HG02970 (cell line): ENCODE measurements around the gene TIFAB.
"Not testable (repeated sequence)": the region's sequence is repeated elsewhere in the genome, so short reads cannot be mapped to it uniquely, and the experiment has no call there.

ENCODE experiments used
- ATAC-seq: cut with Tn5 transposase; IDR thresholded peaks from one replicate; pipeline ENCODE4 v1.9.1; 2021; ENCODE audit warnings: mild to moderate bottlenecking, moderate library complexity, moderate number of reproducible peaks; ENCODE audit not compliant: unreplicated experiment, low FRiP score

Gene TIFAB, protein sequence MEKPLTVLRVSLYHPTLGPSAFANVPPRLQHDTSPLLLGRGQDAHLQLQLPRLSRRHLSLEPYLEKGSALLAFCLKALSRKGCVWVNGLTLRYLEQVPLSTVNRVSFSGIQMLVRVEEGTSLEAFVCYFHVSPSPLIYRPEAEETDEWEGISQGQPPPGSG

DNA sequence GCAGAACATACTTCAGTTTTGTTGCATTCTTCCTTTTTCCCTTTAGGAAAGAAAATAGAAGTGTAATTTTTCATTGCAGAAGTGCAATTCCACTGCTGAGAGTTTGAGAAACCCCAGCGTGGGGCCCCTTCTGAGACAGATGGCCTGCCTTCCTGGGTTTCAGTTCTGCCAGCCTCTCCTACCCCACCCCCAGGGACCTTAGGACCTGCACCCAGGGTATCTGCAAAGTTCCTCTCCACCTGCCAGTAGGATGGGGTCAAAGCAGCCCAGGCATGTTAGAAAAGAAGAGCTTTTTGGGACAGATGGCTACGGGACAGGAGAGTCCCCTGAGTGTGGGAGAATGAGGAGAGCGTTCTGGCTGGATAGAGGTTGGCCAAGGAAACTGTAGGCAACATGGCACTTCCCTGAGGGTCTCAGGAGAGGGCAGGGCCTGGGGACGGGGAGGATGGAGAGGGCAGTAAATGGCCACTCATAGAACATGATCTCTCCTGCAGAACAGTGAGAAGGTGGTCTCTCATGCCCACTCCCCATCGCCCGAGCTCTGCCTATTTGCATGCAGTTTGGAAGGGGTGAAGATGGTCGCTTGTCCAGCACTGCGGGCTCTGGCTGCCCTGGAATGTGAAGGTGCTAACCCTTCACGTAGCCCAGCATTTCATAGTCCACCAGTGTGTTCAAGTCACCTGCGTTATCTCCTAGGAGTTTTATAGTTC, at the start of gene TIFAB:
TIFAB (minus strand) TSS at position 31 of the 710 bp plus-strand sequence. CDS start 2,412 bp downstream, outside the sequence.
- ATAC-seq: no peak

- ATAC-seq: no peak
Measured at GRCh38 chr5:135498637-135498995, 46.5 kb upstream of the TIFAB start.

GRCh38 chr5:135497971-135498636, 46.0 kb upstream of the TIFAB start:
- no peak for ATAC-seq

DNA sequence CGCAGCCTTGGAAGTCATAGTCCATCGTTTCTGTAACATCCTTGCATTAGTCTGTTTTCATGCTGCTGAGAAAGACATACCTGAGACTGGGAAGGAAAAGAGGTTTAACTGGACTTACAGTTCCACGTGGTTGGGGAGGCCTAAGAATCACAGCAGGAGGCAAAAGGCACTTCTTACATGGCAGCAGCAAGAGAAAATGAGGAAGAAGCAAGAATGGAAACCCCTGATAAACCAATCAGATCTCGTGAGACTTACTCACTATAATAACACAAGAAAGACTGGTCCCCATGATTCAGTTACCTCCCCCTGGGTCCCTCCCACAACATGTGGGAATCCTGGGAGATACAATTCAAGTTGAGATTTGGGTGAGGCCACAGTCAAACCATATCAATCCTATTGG, 43.4 kb upstream of the TIFAB start:
- not testable (repeated sequence) for ATAC-seq

DNA sequence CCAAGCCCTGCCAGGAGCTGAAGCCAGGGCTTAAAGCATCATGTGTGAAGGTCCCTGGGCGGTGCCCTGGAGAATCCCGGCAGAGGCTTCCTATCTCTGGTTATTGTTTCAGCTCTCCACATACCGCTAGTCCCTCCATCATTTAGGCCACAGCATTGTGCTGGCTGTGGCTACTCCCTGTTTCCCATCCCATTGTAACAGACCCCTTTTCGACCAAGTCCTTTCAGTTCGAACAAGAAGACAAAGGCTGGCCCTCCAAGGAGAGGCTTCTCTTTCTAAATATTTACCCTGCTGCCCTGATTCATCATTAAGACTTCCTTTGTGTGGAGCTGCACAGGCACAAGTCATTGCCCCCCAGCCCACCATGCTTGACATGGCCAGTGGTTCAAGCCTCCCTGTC, 42.0 kb upstream of the TIFAB start:
- ATAC-seq: no peak

DNA sequence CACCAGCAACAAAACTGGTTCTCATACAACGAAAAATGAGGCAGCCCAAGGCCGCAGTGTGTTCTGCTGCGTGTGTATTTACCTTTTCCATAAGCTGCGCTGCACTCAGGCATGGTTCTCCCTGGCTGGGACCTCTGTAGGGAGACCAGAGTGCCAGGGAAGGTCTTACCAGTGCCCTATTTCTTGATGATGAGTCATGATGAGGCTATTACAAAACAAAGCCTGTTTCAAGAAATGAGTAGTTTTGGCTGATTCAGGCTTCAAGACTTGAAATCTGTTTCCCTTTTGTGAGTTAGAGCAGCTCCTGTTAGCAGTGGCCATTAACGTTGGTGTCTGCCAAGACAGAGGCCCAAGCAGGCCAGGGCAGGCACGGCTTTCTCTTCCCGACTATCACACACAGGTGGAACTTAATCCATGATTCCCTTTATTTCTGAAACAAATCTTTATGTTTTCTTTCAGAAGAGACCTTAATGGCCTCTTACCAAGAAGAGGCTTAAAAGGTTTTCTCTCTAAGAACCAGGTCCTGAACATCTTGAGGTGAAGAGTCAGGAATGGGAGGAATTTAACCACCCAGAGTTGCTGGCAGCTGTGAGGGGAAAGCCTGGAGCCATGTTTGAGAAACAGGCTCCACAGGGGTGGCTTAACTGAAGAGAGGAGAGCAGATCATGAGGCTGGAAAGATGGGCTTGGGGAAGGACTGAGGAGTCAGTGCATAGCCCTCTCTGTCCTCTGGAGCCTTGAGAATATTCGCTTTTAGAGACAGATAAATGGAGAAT, 41.4 kb upstream of the TIFAB start:
- no peak for ATAC-seq

DNA sequence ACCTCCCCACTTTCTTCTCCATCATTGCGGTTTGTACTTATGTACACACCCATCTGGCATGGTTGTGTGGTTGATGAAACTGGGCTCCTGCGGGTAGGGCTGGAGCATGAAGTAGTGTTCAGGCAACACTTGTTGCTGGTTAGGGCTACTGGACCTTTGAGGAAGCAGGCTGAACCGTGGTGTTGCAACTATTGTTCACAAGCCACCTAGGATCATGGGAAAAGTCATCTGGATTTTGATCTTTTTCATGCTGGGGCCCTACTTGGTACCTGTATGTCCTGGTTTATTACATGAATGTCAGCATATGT, 40.1 kb upstream of the TIFAB start:
- no peak for ATAC-seq

- ATAC-seq: no peak
Measured at GRCh38 chr5:135491552-135492318, 39.6 kb upstream of the TIFAB start.

DNA sequence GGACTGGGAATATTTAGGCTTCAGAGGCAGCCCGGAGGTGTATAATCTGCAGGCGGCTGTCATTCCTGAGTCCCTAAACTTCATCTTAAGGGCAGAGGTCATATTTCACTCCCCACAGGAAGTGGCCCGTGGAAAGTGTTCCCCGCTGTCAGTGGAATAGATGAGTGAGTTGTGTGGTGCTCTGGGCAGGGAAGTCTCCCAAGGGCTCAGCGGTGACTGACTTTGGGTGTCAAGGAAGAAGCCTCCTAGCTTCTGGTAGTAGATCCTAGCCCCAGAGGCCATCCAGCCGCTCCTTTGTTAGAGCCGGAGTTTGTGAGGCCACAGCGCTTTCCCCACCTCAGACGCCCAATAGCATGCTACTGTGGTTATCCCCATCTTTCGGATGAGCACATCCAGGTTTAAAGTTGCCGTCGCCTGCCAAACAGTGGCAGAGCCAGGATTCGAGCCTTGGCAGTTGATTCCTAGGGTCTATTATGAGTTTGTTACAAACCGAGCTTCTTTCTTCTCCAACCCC, 38.9 kb upstream of the TIFAB start:
- no peak for ATAC-seq

DNA sequence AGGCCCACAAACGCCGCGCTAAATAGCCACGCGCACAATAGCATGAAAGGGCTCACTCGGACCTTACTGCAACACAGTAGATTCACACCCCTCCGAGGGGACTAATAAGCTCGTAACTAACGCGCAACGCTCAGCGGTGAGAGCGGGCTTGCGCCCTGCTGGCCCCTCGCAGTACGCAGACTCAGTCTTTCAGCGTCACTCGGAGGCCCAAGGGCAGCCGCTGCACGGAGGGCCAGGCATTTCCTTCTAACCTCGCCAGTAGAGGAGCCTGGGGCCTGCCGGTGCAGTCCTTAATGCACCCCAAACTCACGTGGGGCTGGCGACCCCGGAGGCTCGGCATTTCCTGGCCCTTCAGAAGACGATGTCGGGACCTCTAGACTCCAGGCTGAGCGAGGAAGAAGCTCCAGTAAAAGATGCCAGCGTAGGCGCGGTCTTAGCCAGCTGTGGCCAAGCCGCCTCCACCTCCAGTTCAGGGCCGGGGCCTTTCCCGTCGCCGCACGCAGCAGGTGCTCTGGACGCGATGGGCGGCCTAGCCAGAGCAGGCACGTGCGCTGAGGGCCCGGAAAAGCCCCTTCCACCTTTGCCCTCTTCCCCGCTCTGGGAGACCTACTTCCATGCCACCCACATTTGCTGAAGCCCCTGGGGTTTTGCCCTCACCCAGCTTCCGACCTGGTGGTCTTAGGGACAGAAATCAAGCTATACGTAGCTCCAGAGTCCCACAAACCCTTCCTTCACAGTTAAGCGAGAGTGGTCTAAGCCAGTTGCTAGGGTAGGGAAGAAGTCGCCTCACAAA, 38.3 kb upstream of the TIFAB start:
- ATAC-seq: no peak

- ATAC-seq: no peak
Measured at GRCh38 chr5:135489466-135490244, 37.5 kb upstream of the TIFAB start.

DNA sequence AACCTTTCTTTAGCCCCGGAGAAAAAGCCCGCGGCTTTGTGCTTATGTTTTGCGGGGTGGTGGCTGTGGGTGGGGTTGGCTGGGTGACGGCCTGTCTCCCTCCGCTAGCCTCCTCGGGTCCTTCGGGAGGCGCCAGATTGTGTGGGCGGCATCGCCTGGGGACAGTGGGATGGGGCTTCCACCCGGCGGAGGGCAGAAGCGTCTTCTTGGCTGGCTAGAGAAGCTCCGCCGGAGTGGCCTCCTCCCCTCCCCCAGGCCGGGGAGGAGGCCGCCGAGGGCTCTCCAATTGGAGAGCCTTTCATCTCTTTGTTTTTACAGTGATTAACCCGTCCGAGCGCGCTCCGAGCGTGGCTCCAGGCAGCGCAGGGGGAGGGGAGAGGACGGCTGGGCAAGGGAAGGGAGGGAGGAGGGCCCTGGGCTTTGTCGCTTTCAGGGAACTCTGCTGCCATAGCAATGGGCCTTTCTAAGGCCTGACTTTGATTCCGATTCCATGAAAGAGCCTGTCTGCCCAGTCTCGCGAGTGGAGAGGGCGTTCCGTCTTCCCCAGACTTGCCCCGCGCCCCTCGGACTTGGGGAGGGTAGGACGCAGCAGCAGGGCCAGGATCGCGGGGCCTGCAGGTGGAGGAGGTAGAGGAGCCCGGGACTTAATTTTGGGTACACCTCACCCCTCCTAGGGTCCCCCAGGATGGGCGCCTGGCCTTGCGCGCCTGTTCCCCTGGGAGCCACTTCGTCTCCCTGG, 36.7 kb upstream of the TIFAB start:
- no peak for ATAC-seq

DNA sequence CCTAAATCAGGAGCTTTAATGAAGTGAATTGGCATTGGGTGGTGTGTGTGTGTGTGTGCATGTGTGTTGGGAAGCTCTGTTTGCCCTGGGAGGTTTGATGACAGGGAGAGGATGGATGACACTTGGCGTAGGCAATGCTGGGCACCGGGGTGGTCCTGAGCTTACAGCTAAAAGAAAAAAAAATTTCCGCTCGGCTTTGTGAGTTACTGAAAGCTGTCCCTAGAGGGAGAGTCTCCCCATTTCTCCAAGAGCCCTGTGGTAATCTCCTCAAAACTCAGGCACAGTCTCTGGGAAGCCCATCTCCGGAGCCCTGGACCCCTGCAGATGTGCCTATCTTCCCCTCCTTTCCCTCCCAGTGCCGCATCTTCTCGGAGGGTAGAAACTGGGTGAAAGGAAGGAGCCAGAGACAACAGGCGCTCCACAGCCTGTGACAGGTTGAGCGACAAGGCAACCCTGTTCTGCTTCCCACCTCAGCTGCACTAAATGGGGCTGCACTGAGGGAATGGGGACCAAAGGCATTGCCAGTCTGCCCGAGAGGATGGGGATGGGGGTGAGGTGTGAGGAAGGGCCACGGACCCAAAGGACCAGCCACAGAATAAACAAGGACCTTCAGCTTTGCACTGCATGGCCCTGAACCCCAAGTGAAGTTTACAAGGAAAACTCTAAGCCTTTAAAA, 35.8 kb upstream of the TIFAB start:
- ATAC-seq: no peak

GRCh38 chr5:135487037-135487395, 34.9 kb upstream of the TIFAB start:
- no peak for ATAC-seq

DNA sequence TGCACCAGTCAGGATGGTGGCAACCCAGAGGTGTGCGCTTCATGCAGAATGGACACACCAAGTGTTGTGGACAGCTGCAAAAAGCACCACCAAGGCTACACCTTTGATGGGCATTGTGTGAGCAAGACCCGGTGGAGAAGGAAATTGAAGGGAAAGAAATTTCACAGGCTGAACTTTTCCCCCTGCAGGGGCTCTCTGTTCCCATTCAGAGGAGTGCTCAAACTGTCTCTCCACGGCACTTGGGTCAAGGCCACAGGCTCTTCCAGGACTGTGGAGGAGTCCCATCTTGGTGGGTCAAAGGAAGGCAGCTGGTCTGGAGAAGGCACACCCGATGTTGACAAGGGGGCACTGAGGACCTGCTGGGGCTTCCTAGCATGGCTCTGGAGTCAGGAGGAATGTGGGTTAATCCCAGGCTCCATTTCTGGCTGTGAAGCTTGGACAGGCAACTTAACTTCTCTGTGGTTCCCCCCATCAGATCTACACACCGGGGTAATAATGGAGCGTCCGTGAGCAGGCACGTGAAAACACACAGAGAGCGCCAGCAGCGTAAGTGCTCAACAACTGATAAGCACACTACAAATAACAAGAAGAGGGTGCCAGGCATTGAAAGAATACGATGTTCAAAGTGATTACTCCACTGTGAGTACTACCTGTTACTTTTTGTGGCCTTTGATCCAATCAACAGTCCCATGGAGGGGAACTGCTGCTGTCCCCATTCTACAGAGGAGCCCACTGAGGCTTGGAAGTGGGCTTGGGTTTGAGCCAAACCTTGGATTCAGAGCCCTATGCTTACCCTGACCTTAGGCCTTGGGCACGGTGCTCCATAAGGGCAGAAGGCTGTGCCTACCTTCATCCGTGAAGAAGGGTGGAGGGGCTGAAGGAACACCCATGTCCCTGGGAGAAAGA, 34.2 kb upstream of the TIFAB start:
- no peak for ATAC-seq

DNA sequence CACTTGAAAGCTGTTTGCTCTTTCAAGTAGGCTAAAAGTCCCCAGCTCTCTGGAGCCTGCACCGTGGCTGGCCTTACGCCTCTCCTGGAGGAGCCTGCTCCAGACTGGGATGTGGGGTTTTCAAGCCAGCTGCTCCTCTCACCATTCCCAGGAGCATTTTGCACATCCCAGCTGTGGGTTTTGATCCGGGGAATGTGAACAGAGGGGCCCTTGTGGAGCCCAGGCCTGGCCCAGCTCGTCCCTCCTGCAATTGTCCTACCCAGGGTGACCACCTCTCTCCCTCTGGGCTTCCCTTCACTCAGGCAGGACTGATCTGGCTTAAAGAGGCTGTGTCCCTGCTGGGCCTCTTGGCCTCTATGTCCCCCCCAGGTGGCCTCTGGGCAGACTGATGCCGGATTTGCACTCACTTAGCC, 32.5 kb upstream of the TIFAB start:
- no peak for ATAC-seq

- ATAC-seq: no peak
Measured at GRCh38 chr5:135483254-135483653, 31.1 kb upstream of the TIFAB start.
